Mesendoderm (in vitro differentiated cells): ENCODE data around the gene PRKAR2A.

ENCODE experiments used
- DNase-seq: peaks from one replicate; pipeline ENCODE4 v3.0.0; 2013
- H2AK5ac ChIP-seq: 2 replicates; pipeline ENCODE4 v1.6.1; 2013; ENCODE audit warnings: low read length, inconsistent platforms
- H2BK120ac ChIP-seq: 2 replicates; pipeline ENCODE4 v1.6.1; 2013; ENCODE audit warnings: low read depth, mild to moderate bottlenecking, low read length, moderate library complexity, mixed read lengths
- H2BK15ac ChIP-seq: replicated peaks from 2 replicates; pipeline ENCODE4 v1.6.1; 2013; ENCODE audit warnings: low read depth, mild to moderate bottlenecking, moderate library complexity
- H2BK5ac ChIP-seq: 2 replicates; pipeline ENCODE4 v1.6.1; 2013; ENCODE audit warnings: low read length, inconsistent platforms
- H3K18ac ChIP-seq: 2 replicates; pipeline ENCODE4 v1.6.1; 2013; ENCODE audit warnings: mild to moderate bottlenecking, low read length, mixed read lengths
- H3K23ac ChIP-seq: one replicate; pipeline ENCODE4 v1.6.1; 2013; ENCODE audit warnings: low read length
- H3K27ac ChIP-seq: 2 replicates; pipeline ENCODE4 v1.5.1; 2013; ENCODE audit warnings: low read depth, mild to moderate bottlenecking, inconsistent platforms, low read length, moderate library complexity
- H3K27me3 ChIP-seq: 2 replicates; pipeline ENCODE4 v1.6.1; 2013; ENCODE audit warnings: low read length, control low read depth, mild to moderate bottlenecking, inconsistent platforms; ENCODE audit not compliant: insufficient read depth, poor library complexity
- H3K36me3 ChIP-seq: 2 replicates; pipeline ENCODE4 v1.6.1; 2013; ENCODE audit warnings: low read length, inconsistent platforms; ENCODE audit not compliant: control insufficient read depth, insufficient read depth
- H3K4ac ChIP-seq: one replicate; pipeline ENCODE4 v1.6.1; 2013; ENCODE audit warnings: low read depth, mild to moderate bottlenecking, low read length, moderate library complexity
- H3K4me1 ChIP-seq: 2 replicates; pipeline ENCODE4 v1.6.1; 2013; ENCODE audit warnings: low read depth, low read length, inconsistent platforms; ENCODE audit not compliant: control insufficient read depth
- H3K4me2 ChIP-seq: 2 replicates; pipeline ENCODE4 v1.6.1; 2013; ENCODE audit warnings: low read length
- H3K4me3 ChIP-seq: 2 replicates; pipeline ENCODE4 v1.5.1; 2013; ENCODE audit warnings: mild to moderate bottlenecking, low read length
- H3K56ac ChIP-seq: one replicate; pipeline ENCODE4 v1.6.1; 2013; ENCODE audit warnings: low read length
- H3K79me1 ChIP-seq: 2 replicates; pipeline ENCODE4 v1.6.1; 2013; ENCODE audit warnings: low read length, inconsistent platforms
- H3K79me2 ChIP-seq: 2 replicates; pipeline ENCODE4 v1.6.1; 2013; ENCODE audit warnings: mild to moderate bottlenecking, low read length; ENCODE audit not compliant: control insufficient read depth, insufficient read depth
- H3K9ac ChIP-seq: 2 replicates; pipeline ENCODE4 v1.6.1; 2013; ENCODE audit warnings: low read length, inconsistent platforms
- H4K5ac ChIP-seq: one replicate; pipeline ENCODE4 v1.6.1; 2013; ENCODE audit warnings: low read length
- H4K8ac ChIP-seq: one replicate; pipeline ENCODE4 v1.6.1; 2013; ENCODE audit warnings: low read depth, mild to moderate bottlenecking, control low read depth, low read length, moderate library complexity
- WGBS: extraction: QIAGEN DNeasy Blood & Tissue Kit; methylation state at CpG from one replicate; pipeline ENCODE4 v1.1.7; 2013; ENCODE audit warnings: low lambda C conversion rate, missing lambda C conversion rate; ENCODE audit not compliant: insufficient coverage; ENCODE audit errors: extremely low coverage; 5-methylcytosine and 5-hydroxymethylcytosine counted together

PRKAR2A gene

DNA sequence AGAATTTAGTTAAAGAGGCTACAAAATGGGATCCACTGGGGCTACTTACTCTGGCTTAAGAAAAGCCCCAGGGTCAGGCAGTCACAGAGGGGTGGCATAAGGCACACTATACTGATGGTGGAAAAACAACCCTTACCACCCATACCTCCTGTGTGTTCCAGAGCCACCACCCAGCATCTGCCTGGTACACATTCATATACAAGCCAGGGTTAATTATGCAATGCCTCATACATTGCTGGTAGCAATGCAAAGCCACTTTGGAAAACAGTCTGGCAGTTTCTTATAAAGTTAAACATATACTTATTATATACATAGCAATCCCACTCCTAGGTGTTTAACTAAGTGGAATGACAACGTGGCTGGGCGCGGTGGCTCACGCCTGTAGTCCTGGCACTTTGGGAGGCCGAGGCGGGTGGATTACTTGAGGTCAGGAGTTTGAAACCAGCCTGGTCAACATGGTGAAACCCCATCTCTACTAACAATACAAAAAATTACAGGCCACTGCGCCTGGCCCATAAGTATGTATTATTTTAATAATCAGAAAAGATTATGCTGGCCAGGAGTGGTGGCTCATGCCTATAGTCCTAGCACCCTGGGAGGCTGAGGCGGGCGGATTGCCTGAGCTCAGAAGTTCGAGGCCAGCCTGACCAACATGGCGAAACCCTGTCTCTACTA is 146.8 kb downstream of the PRKAR2A start:
- H2BK120ac ChIP-seq, result no peak overlapping the region
- H3K79me1 ChIP-seq, result peaks cover 14% of the 10 kb centered on the region
- H2BK15ac ChIP-seq, result no peak overlapping the region
- H3K4me2 ChIP-seq, result no peak overlapping the region
- H4K5ac ChIP-seq, result no peak overlapping the region
- H3K36me3 ChIP-seq, result peaks cover 2% of the 10 kb centered on the region
- no peak overlapping the region for H3K4me3 ChIP-seq
- no CpG with 5 or more reads among the region's 11 CpGs for WGBS
- H3K9ac ChIP-seq, result no peak overlapping the region
- peaks cover 83% of the 10 kb centered on the region for H3K79me2 ChIP-seq
- H2BK5ac ChIP-seq, result no peak overlapping the region
- H3K27ac ChIP-seq, result no peak overlapping the region
- no peak for DNase-seq
- H3K4ac ChIP-seq, result no peak overlapping the region
- H3K18ac ChIP-seq, result no peak overlapping the region
- H3K4me1 ChIP-seq, result no peaks in the 10 kb centered on the region
- no peak overlapping the region for H3K56ac ChIP-seq
- H3K27me3 ChIP-seq, result no peaks in the 10 kb centered on the region
- no peak overlapping the region for H4K8ac ChIP-seq
- H2AK5ac ChIP-seq, result no peak overlapping the region
- no peak overlapping the region for H3K23ac ChIP-seq

GRCh38 chr3:48698891-48699290 is 148.8 kb downstream of the PRKAR2A start:
- no peak overlapping the region for H2BK15ac ChIP-seq
- no peak overlapping the region for H3K4ac ChIP-seq
- H3K27ac ChIP-seq, result no peak overlapping the region
- no peak overlapping the region for H3K4me2 ChIP-seq
- H4K8ac ChIP-seq, result no peak overlapping the region
- H3K23ac ChIP-seq, result no peak overlapping the region
- no peaks in the 10 kb centered on the region for H3K4me1 ChIP-seq
- no peak overlapping the region for H2BK5ac ChIP-seq
- no peak overlapping the region for H3K56ac ChIP-seq
- H2BK120ac ChIP-seq, result no peak overlapping the region
- H3K79me2 ChIP-seq, result peaks cover 74% of the 10 kb centered on the region
- H3K4me3 ChIP-seq, result no peak overlapping the region
- no peak overlapping the region for H3K9ac ChIP-seq
- H2AK5ac ChIP-seq, result no peak overlapping the region
- H3K79me1 ChIP-seq, result peaks cover 22% of the 10 kb centered on the region
- no peak for DNase-seq
- WGBS, result no CpG with 5 or more reads among the region's 8 CpGs
- no peak overlapping the region for H3K18ac ChIP-seq
- H4K5ac ChIP-seq, result no peak overlapping the region
- peaks cover 8% of the 10 kb centered on the region for H3K36me3 ChIP-seq
- H3K27me3 ChIP-seq, result no peaks in the 10 kb centered on the region

GRCh38 chr3:48697952-48698351 is 149.7 kb downstream of the PRKAR2A start:
- Histone ChIP-seq H2BK15ac (no peak overlapping the region), H2BK5ac (no peak overlapping the region), H2AK5ac (no peak overlapping the region), H3K79me2 (peaks cover 72% of the 10 kb centered on the region), H3K4ac (no peak overlapping the region), H3K9ac (no peak overlapping the region), H3K4me1 (no peaks in the 10 kb centered on the region), H3K23ac (no peak overlapping the region), H3K4me3 (no peak overlapping the region), H3K18ac (no peak overlapping the region), H3K79me1 (peaks cover 24% of the 10 kb centered on the region), H4K5ac (no peak overlapping the region), H3K56ac (no peak overlapping the region), H3K27me3 (no peaks in the 10 kb centered on the region), H3K4me2 (no peak overlapping the region), H2BK120ac (no peak overlapping the region), H3K27ac (no peak overlapping the region), H3K36me3 (peaks cover 8% of the 10 kb centered on the region), H4K8ac (no peak overlapping the region)
- WGBS, result no CpG with 5 or more reads among the region's 3 CpGs
- DNase-seq, result no peak

- Histone ChIP-seq H3K79me2 (peaks cover 58% of the 10 kb centered on the region), H3K4me2 (no peak overlapping the region), H4K5ac (no peak overlapping the region), H3K36me3 (peaks cover 14% of the 10 kb centered on the region), H2BK5ac (no peak overlapping the region), H2BK120ac (no peak overlapping the region), H3K4ac (no peak overlapping the region), H3K23ac (no peak overlapping the region), H4K8ac (no peak overlapping the region), H3K4me1 (no peaks in the 10 kb centered on the region), H2AK5ac (no peak overlapping the region), H3K56ac (no peak overlapping the region), H3K27me3 (no peaks in the 10 kb centered on the region), H2BK15ac (no peak overlapping the region), H3K27ac (no peak overlapping the region), H3K79me1 (peaks cover 28% of the 10 kb centered on the region), H3K9ac (no peak overlapping the region), H3K18ac (no peak overlapping the region), H3K4me3 (no peak overlapping the region)
- DNase-seq, result no peak
Observed at GRCh38 chr3:48696601-48697000, 151.1 kb downstream of the PRKAR2A start.
